ENCODE results near the gene CATSPER3.

Gene CATSPER3

DNA sequence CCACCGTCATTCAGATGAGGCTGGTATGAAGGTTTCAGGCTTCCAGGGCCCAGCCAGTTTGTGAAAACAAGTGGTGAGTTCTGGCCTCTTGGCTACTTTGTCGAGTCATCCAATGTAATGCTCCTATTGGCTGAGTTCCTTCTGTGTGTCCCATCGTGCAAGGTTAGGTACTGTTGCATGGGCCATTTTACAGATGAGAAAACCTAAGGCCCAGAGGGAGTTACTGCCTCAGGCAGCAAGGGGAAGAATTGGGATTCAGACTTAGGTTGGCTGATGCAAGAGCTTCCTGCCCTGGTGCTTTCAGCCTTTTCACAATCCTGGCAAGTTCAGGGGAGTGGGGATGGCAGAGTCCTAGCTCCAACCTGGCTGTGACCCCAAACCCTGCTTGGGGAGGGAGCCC lies 83.7 kb downstream of the CATSPER3 start:
- Histone ChIP-seq H3K27ac (ENCODE audit: low read length) (no peak overlapping the region), H3K4me3 (ENCODE audit: low read depth in 1 of 2, low read length in 2 of 2) (no peak overlapping the region), H3K9me3 (ENCODE audit: control insufficient read depth in 1 of 2, low read length in 2 of 2) (no peaks in the 10 kb centered on the region), H3K4me1 (ENCODE audit: control insufficient read depth in 1 of 2, insufficient read depth in 2 of 2, low read length in 2 of 2) (peaks cover 0 to 5% of the 10 kb centered on the region in 2 donors), H3K27me3 (ENCODE audit: low read depth, low read length) (peaks cover 4% of the 10 kb centered on the region), H3K36me3 (ENCODE audit: control insufficient read depth in 1 of 2, insufficient read depth in 2 of 2, low read length in 2 of 2) (no peaks in the 10 kb centered on the region)

DNA sequence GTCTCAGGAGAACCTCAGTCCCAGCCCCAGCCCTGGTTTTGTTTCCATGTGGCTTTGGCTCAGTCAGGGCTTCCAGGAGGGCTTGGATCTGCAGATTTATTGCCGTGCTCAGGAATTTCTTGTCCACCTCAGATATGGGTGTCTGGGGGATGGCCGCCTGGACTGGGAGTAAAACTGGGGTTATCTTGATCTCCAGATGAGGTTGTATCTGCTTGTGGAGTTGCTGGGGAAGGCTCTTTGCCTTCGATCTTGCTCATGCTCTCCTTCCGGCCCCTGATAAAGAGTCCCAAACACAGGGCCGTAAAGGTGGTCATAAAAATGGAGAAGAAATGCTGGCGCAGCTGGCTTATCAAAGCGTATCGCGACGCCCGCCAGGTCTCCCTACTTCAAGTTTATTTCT lies 84.2 kb downstream of the CATSPER3 start:
- no peaks in the 10 kb centered on the region for H3K9me3 ChIP-seq (ENCODE audit: control insufficient read depth in 1 of 2, low read length in 2 of 2)
- H3K4me3 ChIP-seq (ENCODE audit: low read depth in 1 of 2, low read length in 2 of 2), result no peak overlapping the region
- H3K4me1 ChIP-seq (ENCODE audit: control insufficient read depth in 1 of 2, insufficient read depth in 2 of 2, low read length in 2 of 2), result peaks cover 0 to 5% of the 10 kb centered on the region in 2 donors
- H3K27me3 ChIP-seq (ENCODE audit: low read depth, low read length), result peaks cover 4% of the 10 kb centered on the region
- H3K36me3 ChIP-seq (ENCODE audit: control insufficient read depth in 1 of 2, insufficient read depth in 2 of 2, low read length in 2 of 2), result no peaks in the 10 kb centered on the region
- no peak overlapping the region for H3K27ac ChIP-seq (ENCODE audit: low read length)

DNA sequence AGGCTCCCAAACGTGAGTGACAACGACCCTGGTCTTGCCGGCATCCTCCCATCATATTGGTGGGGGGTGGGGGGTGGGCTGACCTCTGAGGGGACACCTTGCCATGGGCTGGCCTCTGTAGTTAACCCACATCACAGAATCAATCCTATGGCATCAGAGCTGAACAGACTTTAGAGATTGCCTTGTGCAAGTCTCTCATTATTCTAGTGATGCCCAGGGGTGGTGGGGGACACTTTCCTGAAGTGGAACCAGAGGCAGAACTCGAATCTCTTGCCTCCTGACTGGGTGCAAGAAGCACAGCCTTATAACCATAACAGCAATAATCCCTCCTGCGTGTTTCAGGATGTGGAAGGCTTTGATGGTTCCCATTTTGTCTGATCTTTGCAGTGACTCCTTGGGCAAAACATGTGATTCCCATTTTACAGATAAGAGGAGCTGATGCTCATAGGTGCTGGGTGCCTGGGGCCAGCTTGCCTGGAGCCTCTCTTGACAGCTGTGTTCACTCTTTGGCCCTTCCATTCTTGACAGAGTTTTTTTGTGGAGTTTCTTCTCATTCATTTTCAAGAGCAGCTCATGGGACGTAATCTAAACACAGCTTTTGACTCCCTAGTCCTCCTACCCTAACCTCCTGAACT lies 84.9 kb downstream of the CATSPER3 start:
- Histone ChIP-seq H3K4me3 (ENCODE audit: low read depth in 1 of 2, low read length in 2 of 2) (no peak overlapping the region), H3K4me1 (ENCODE audit: control insufficient read depth in 1 of 2, insufficient read depth in 2 of 2, low read length in 2 of 2) (peaks cover 0 to 5% of the 10 kb centered on the region in 2 donors), H3K36me3 (ENCODE audit: control insufficient read depth in 1 of 2, insufficient read depth in 2 of 2, low read length in 2 of 2) (no peaks in the 10 kb centered on the region), H3K27ac (ENCODE audit: low read length) (no peak overlapping the region), H3K9me3 (ENCODE audit: control insufficient read depth in 1 of 2, low read length in 2 of 2) (no peaks in the 10 kb centered on the region), H3K27me3 (ENCODE audit: low read depth, low read length) (peaks cover 8% of the 10 kb centered on the region)

DNA sequence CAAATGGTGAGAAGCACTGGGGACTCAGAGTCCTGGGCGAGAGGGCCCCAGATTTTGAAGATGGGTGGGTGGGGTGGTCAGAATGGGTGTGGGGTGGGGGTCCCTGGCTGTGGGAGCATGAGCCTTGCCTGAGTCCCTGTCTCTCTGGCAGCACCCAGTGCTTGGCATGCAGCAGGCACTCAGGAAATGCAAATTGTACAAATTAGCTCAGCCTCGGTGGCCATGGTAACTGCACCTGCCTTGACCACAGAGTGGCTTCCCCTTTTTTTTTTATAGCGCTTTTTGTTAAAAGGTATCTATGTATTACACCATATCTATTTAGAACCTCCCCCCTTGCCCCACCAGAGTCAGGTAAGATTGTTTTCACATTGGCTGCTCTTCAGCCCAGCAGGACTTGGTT lies 85.6 kb downstream of the CATSPER3 start:
- Histone ChIP-seq H3K9me3 (ENCODE audit: control insufficient read depth in 1 of 2, low read length in 2 of 2) (no peaks in the 10 kb centered on the region), H3K4me1 (ENCODE audit: control insufficient read depth in 1 of 2, insufficient read depth in 2 of 2, low read length in 2 of 2) (peaks cover 0 to 5% of the 10 kb centered on the region in 2 donors), H3K4me3 (ENCODE audit: low read depth in 1 of 2, low read length in 2 of 2) (no peak overlapping the region), H3K27me3 (ENCODE audit: low read depth, low read length) (peaks cover 8% of the 10 kb centered on the region), H3K27ac (ENCODE audit: low read length) (no peak overlapping the region), H3K36me3 (ENCODE audit: control insufficient read depth in 1 of 2, insufficient read depth in 2 of 2, low read length in 2 of 2) (no peaks in the 10 kb centered on the region)

DNA sequence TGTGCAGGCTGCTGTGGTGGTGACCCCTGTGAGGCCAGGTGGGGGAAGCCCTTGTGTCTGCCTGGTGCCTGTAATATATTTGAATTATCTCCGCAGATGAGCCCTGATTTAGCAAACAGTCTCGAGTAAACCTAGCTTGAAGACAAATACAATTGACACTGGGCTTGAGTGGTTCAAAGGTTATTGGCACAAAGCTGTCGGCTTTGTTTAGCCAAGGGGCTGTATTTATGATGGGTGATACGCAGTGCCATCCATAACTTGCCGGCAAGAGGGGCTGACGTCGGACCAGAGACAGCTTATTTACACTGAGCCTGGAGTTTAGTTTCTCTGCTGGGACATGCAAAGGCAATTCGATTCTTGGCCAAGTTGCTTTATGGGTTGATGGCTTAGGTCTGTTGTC lies 86.3 kb downstream of the CATSPER3 start:
- peaks cover 8% of the 10 kb centered on the region for H3K27me3 ChIP-seq (ENCODE audit: low read depth, low read length)
- H3K4me3 ChIP-seq (ENCODE audit: low read depth in 1 of 2, low read length in 2 of 2), result no peak overlapping the region
- H3K4me1 ChIP-seq (ENCODE audit: control insufficient read depth in 1 of 2, insufficient read depth in 2 of 2, low read length in 2 of 2), result peaks cover 0 to 5% of the 10 kb centered on the region in 2 donors
- H3K9me3 ChIP-seq (ENCODE audit: control insufficient read depth in 1 of 2, low read length in 2 of 2), result no peaks in the 10 kb centered on the region
- H3K27ac ChIP-seq (ENCODE audit: low read length), result no peak overlapping the region
- H3K36me3 ChIP-seq (ENCODE audit: control insufficient read depth in 1 of 2, insufficient read depth in 2 of 2, low read length in 2 of 2), result no peaks in the 10 kb centered on the region

DNA sequence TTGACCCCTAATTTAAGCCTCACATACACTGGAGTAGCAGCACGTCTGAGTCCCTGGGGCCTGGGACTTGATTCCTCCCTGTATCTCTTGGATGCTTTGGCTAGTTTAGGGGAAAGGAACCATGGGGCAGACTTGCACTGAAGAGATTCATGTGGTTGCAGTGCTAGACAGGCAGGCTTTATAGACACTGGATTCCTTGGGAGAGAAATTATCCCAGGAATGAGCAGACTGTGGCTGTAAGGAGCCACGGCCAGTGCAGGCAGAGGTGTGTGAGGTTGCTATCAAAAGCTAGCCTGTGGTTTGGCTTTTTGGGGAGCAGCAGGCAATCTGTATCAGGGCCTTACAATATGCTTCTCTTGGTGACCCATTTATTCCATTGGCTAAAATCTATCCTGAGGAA lies 86.8 kb downstream of the CATSPER3 start:
- Histone ChIP-seq H3K27me3 (ENCODE audit: low read depth, low read length) (peaks cover 8% of the 10 kb centered on the region), H3K27ac (ENCODE audit: low read length) (no peak overlapping the region), H3K4me3 (ENCODE audit: low read depth in 1 of 2, low read length in 2 of 2) (no peak overlapping the region), H3K9me3 (ENCODE audit: control insufficient read depth in 1 of 2, low read length in 2 of 2) (no peaks in the 10 kb centered on the region), H3K36me3 (ENCODE audit: control insufficient read depth in 1 of 2, insufficient read depth in 2 of 2, low read length in 2 of 2) (no peaks in the 10 kb centered on the region), H3K4me1 (ENCODE audit: control insufficient read depth in 1 of 2, insufficient read depth in 2 of 2, low read length in 2 of 2) (peaks cover 0 to 5% of the 10 kb centered on the region in 2 donors)

DNA sequence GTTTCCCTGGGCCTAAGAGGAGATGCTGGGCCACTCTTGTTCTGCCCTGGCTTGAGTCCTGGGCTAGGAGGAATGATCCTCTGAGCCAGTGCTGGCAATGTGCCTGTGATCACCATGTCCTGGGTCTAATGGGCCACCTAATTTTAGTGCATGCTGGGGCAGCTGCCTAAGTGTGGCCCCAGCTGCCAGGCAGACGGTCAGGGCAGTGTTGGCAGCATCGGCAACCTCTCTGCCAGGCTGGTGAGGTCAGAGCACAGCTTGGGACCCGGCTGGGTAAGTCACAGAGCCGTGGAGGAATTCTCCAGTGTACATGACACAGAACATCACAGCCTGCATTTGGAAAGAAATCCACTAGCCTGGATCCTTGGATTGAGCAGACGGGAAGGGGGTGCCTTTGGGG lies 87.7 kb downstream of the CATSPER3 start:
- Histone ChIP-seq H3K4me3 (ENCODE audit: low read depth in 1 of 2, low read length in 2 of 2) (no peak overlapping the region), H3K27ac (ENCODE audit: low read length) (no peak overlapping the region), H3K27me3 (ENCODE audit: low read depth, low read length) (peaks cover 8% of the 10 kb centered on the region), H3K4me1 (ENCODE audit: control insufficient read depth in 1 of 2, insufficient read depth in 2 of 2, low read length in 2 of 2) (peaks cover 0 to 1% of the 10 kb centered on the region in 2 donors), H3K36me3 (ENCODE audit: control insufficient read depth in 1 of 2, insufficient read depth in 2 of 2, low read length in 2 of 2) (no peaks in the 10 kb centered on the region), H3K9me3 (ENCODE audit: control insufficient read depth in 1 of 2, low read length in 2 of 2) (no peaks in the 10 kb centered on the region)

DNA sequence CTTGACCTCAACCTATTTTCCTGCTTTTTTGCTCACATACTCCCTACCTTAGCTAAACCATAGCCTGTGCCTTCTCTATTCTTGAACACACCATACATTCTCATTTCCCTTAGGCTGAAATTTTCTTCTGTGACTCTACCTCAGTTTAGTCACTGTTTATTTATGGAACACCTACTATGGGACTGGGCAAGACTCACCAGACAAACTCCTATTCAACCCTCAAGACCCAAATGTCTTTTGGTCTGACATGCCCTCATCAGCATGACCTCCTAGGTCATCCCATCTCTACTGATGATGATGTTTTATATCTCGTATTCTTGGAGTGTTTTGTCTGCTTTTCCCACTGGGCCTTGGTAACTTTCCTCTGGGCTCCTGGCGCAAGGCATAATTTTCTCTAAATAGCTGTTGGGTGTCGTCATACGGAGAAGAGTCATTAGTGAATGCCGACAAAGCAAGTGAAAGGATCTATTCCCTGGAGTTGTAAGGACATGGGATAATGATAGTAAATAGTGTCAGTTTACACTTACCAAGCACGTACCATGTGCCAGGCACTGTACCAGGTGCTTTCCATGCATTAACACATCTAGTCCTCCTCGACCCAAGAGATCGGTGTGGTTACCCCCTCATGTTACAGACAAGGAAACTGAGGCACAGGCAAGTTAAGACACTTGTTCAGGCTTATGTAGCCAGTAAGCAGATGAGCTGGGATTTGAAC lies 88.8 kb downstream of the CATSPER3 start:
- no peaks in the 10 kb centered on the region for H3K36me3 ChIP-seq (ENCODE audit: control insufficient read depth in 1 of 2, insufficient read depth in 2 of 2, low read length in 2 of 2)
- H3K27me3 ChIP-seq (ENCODE audit: low read depth, low read length), result peaks cover 8% of the 10 kb centered on the region
- H3K27ac ChIP-seq (ENCODE audit: low read length), result no peak overlapping the region
- H3K4me1 ChIP-seq (ENCODE audit: control insufficient read depth in 1 of 2, insufficient read depth in 2 of 2, low read length in 2 of 2), result no peaks in the 10 kb centered on the region
- H3K4me3 ChIP-seq (ENCODE audit: low read depth in 1 of 2, low read length in 2 of 2), result no peak overlapping the region
- no peaks in the 10 kb centered on the region for H3K9me3 ChIP-seq (ENCODE audit: control insufficient read depth in 1 of 2, low read length in 2 of 2)

DNA sequence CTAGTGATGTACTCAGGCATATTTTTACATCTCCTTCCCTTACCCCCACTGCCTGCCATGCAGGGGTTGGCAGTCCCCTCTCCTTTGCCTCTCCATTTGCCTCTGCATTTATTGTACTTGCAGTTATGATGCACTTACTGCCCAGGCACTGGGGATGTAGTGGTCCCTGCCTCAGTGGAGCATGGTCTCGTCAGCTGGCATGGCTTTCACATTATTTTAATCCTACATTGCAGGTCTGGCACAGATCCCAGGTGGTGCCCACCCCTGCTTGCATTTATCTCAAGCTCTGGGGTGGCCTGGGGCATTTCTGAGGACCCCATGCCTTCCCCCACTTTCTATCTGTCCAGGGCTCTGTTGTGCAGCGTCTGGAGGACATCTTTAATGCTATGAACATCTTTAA lies 89.5 kb downstream of the CATSPER3 start:
- no peaks in the 10 kb centered on the region for H3K9me3 ChIP-seq (ENCODE audit: control insufficient read depth in 1 of 2, low read length in 2 of 2)
- H3K4me1 ChIP-seq (ENCODE audit: control insufficient read depth in 1 of 2, insufficient read depth in 2 of 2, low read length in 2 of 2), result no peaks in the 10 kb centered on the region
- no peak overlapping the region for H3K27ac ChIP-seq (ENCODE audit: low read length)
- H3K36me3 ChIP-seq (ENCODE audit: control insufficient read depth in 1 of 2, insufficient read depth in 2 of 2, low read length in 2 of 2), result no peaks in the 10 kb centered on the region
- peaks cover 8% of the 10 kb centered on the region for H3K27me3 ChIP-seq (ENCODE audit: low read depth, low read length)
- no peak overlapping the region for H3K4me3 ChIP-seq (ENCODE audit: low read depth in 1 of 2, low read length in 2 of 2)

DNA sequence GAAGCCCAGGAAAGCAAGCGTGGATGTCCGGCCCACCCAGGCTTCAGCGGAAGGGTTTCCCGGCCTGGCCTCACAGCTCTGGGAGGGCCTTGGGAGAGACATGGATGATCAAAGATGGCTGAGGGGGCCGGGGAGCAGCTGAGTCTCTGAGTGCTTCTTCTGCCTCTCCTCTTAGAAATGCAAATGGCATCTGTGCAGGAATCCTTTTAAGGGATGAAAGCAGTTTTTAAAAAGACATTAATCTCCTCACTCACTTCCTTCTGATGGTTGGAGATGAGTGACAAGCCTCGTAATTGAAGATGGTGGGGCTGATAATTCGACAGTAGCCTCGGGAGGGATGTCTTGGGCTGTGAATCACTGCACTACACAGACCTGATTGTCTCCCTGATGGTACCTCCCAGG lies 90.6 kb downstream of the CATSPER3 start:
- Histone ChIP-seq H3K4me3 (ENCODE audit: low read depth in 1 of 2, low read length in 2 of 2) (no peak overlapping the region), H3K4me1 (ENCODE audit: control insufficient read depth in 1 of 2, insufficient read depth in 2 of 2, low read length in 2 of 2) (no peaks in the 10 kb centered on the region), H3K27me3 (ENCODE audit: low read depth, low read length) (peaks cover 8% of the 10 kb centered on the region), H3K27ac (ENCODE audit: low read length) (no peak overlapping the region), H3K36me3 (ENCODE audit: control insufficient read depth in 1 of 2, insufficient read depth in 2 of 2, low read length in 2 of 2) (no peaks in the 10 kb centered on the region), H3K9me3 (ENCODE audit: control insufficient read depth in 1 of 2, low read length in 2 of 2) (no peaks in the 10 kb centered on the region)

DNA sequence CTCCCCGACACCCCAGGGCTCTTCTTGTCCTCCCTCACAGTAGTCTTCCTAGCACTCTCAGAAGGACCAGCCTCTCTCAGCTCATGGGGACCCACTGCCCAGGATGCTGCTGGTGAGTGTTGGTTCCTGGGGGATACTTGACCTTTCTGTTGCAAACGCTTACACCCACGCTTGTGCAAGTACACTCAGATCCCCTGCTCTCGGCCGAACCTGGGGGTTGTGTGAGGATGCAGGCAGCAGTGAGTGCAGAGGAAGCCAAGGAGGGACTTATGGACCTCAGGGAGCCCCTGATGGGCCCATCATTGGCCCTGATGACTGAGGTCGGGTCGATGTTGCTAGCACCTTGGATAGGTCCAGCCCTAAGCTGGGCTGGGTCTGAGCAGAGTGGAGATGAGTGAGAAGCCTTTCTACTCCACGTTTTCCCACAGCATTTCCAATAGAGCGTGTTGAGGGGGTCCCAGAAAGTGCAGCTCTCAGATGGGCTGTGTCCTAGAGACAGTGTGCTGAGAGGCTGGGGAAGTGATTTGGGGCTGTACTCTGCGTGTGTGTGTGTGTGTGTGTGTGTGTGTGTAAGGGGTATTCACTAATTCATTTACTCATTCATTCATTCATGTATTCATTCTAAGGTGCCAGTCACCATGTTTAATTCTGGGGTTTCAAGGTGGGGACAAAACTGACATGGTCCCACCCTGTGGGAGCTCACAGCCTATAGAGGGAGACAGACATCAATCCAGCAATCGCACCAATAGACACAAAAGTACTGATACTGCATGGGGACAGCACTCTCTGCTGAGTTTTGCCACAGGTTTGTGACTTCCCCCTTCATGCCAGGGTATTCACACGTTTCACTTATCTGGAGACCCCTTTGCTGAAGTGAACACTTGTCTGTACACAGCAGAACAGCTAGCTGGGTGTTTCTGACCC lies 91.6 kb downstream of the CATSPER3 start:
- no peak overlapping the region for H3K4me3 ChIP-seq (ENCODE audit: low read depth in 1 of 2, low read length in 2 of 2)
- peaks cover 8% of the 10 kb centered on the region for H3K27me3 ChIP-seq (ENCODE audit: low read depth, low read length)
- H3K4me1 ChIP-seq (ENCODE audit: control insufficient read depth in 1 of 2, insufficient read depth in 2 of 2, low read length in 2 of 2), result no peaks in the 10 kb centered on the region
- no peak overlapping the region for H3K27ac ChIP-seq (ENCODE audit: low read length)
- H3K36me3 ChIP-seq (ENCODE audit: control insufficient read depth in 1 of 2, insufficient read depth in 2 of 2, low read length in 2 of 2), result no peaks in the 10 kb centered on the region
- no peaks in the 10 kb centered on the region for H3K9me3 ChIP-seq (ENCODE audit: control insufficient read depth in 1 of 2, low read length in 2 of 2)
